H9 (cell line): ENCODE measurements around the gene CCDC27. TPM values are rescaled to one million over a fixed set of nuclear protein-coding genes. Genes with fewer than 3 reads are reported as not detected.

Source experiments
- DNase-seq: peaks from one replicate; pipeline ENCODE4 v3.0.0-alpha.2; 2017
- H2AFZ ChIP-seq: one replicate; pipeline ENCODE4 v1.6.1; 2013; ENCODE audit warnings: mild to moderate bottlenecking, low read length, control low read depth, moderate library complexity
- H2AK5ac ChIP-seq: 2 replicates; pipeline ENCODE4 v1.6.1; 2013; ENCODE audit warnings: low read length, control low read depth, mixed read lengths; ENCODE audit not compliant: insufficient read length
- H2BK120ac ChIP-seq: one replicate; pipeline ENCODE4 v1.6.1; 2013; ENCODE audit warnings: low read depth, mild to moderate bottlenecking, low read length, control low read depth, inconsistent platforms; ENCODE audit not compliant: poor library complexity, severe bottlenecking
- H2BK12ac ChIP-seq: 2 replicates; pipeline ENCODE4 v1.6.1; 2013; ENCODE audit warnings: low read length, control low read depth, mixed read lengths, low read depth; ENCODE audit not compliant: insufficient read length
- H2BK15ac ChIP-seq: 2 replicates; pipeline ENCODE4 v1.6.1; 2013; ENCODE audit warnings: low read depth, low read length, control low read depth
- H2BK20ac ChIP-seq: one replicate; pipeline ENCODE4 v1.6.1; 2013; ENCODE audit warnings: low read depth, mild to moderate bottlenecking, low read length, control low read depth, inconsistent platforms; ENCODE audit not compliant: poor library complexity, severe bottlenecking
- H2BK5ac ChIP-seq: 2 replicates; pipeline ENCODE4 v1.6.1; 2013; ENCODE audit warnings: low read length, control low read depth, mixed read lengths; ENCODE audit not compliant: insufficient read length
- H3K14ac ChIP-seq: 2 replicates; pipeline ENCODE4 v1.6.1; 2013; ENCODE audit warnings: low read length, control low read depth; ENCODE audit not compliant: insufficient read depth
- H3K18ac ChIP-seq: 2 replicates; pipeline ENCODE4 v1.6.1; 2013; ENCODE audit warnings: low read depth, mild to moderate bottlenecking, mixed read lengths, low read length, control low read depth; ENCODE audit not compliant: insufficient read length
- H3K23ac ChIP-seq: 2 replicates; pipeline ENCODE4 v1.6.1; 2013; ENCODE audit warnings: low read length, control low read depth, mixed read lengths, low read depth; ENCODE audit not compliant: insufficient read length
- H3K23me2 ChIP-seq: 2 replicates; pipeline ENCODE4 v1.6.1; 2013; ENCODE audit warnings: low read depth, mild to moderate bottlenecking, mixed read lengths, low read length, control low read depth; ENCODE audit not compliant: insufficient read length, poor library complexity, severe bottlenecking
- H3K27ac ChIP-seq: 2 replicates; pipeline ENCODE4 v1.5.1; 2013; ENCODE audit warnings: low read length, control low read depth, mixed read lengths, low read depth; ENCODE audit not compliant: insufficient read length
- H3K27me3 ChIP-seq: 2 replicates; pipeline ENCODE4 v1.6.1; 2013; ENCODE audit warnings: low read length, control low read depth, inconsistent platforms; ENCODE audit not compliant: insufficient read depth
- H3K4ac ChIP-seq: 2 replicates; pipeline ENCODE4 v1.6.1; 2013; ENCODE audit warnings: low read depth, mild to moderate bottlenecking, control low read depth, inconsistent platforms, low read length, moderate library complexity
- H3K4me1 ChIP-seq: 2 replicates; pipeline ENCODE4 v1.6.1; 2013; ENCODE audit warnings: low read length, control low read depth, inconsistent platforms; ENCODE audit not compliant: insufficient read depth
- H3K4me2 ChIP-seq: 2 replicates; pipeline ENCODE4 v1.6.1; 2013; ENCODE audit warnings: low read length, control low read depth, mixed read lengths; ENCODE audit not compliant: insufficient read length, insufficient read depth
- H3K56ac ChIP-seq: 2 replicates; pipeline ENCODE4 v1.6.1; 2013; ENCODE audit warnings: low read depth, mild to moderate bottlenecking, mixed read lengths, low read length, control low read depth; ENCODE audit not compliant: insufficient read length
- H3K79me1 ChIP-seq: 2 replicates; pipeline ENCODE4 v1.6.1; 2013; ENCODE audit warnings: low read depth, mild to moderate bottlenecking, moderate library complexity, low read length, control low read depth, inconsistent platforms; ENCODE audit not compliant: insufficient read depth, poor library complexity, severe bottlenecking
- H3K79me2 ChIP-seq: 2 replicates; pipeline ENCODE4 v1.6.1; 2013; ENCODE audit warnings: low read length, control low read depth, inconsistent platforms; ENCODE audit not compliant: insufficient read depth
- H3K9ac ChIP-seq: 2 replicates; pipeline ENCODE4 v1.6.1; 2013; ENCODE audit warnings: low read length, control low read depth, mixed read lengths; ENCODE audit not compliant: insufficient read length; ENCODE audit errors: extremely low read depth
- H3K9me3 ChIP-seq: one replicate; pipeline ENCODE4 v1.6.1; 2013; ENCODE audit warnings: low read depth, low read length, inconsistent platforms; ENCODE audit not compliant: control insufficient read depth
- H3T11ph ChIP-seq: one replicate; pipeline ENCODE4 v1.6.1; 2013; ENCODE audit warnings: mild to moderate bottlenecking, low read length, control low read depth, inconsistent platforms
- H4K20me1 ChIP-seq: one replicate; pipeline ENCODE4 v1.6.1; 2013; ENCODE audit not compliant: control insufficient read depth, insufficient read length, insufficient read depth
- H4K5ac ChIP-seq: 2 replicates; pipeline ENCODE4 v1.6.1; 2013; ENCODE audit warnings: low read depth, mild to moderate bottlenecking, mixed read lengths, low read length, control low read depth; ENCODE audit not compliant: insufficient read length
- H4K8ac ChIP-seq: replicated peaks from 2 replicates; pipeline ENCODE4 v1.6.1; 2013; ENCODE audit warnings: low read length, control low read depth, mixed read lengths, low read depth; ENCODE audit not compliant: insufficient read length
- H4K91ac ChIP-seq: 2 replicates; pipeline ENCODE4 v1.6.1; 2013; ENCODE audit warnings: low read depth, mild to moderate bottlenecking, moderate library complexity, mixed read lengths, low read length, control low read depth; ENCODE audit not compliant: insufficient read length
- H3K27ac Mint-ChIP-seq, 3 experiments: 2 replicates in 2 of 3; 3 replicates in 1 of 3; pipeline ENCODE4 v1.8.0; 2020 to 2021; ENCODE audit warnings: mixed read lengths in 3 of 3, mild to moderate bottlenecking in 1 of 3, moderate library complexity in 1 of 3
- H3K27me3 Mint-ChIP-seq: 2 replicates; pipeline ENCODE4 v1.8.0; 2021; ENCODE audit warnings: low read depth, mild to moderate bottlenecking, moderate library complexity, mixed read lengths
- H3K36me3 Mint-ChIP-seq, 3 experiments: 2 replicates in 2 of 3; 3 replicates in 1 of 3; pipeline ENCODE4 v1.8.0; 2020 to 2021; ENCODE audit warnings: low read depth in 3 of 3, mixed read lengths in 3 of 3; ENCODE audit not compliant: insufficient read depth in 1 of 3
- H3K4me1 Mint-ChIP-seq, 2 experiments: 2 replicates each; pipeline ENCODE4 v1.8.0; 2020; ENCODE audit warnings: mixed read lengths in 2 of 2
- H3K4me3 Mint-ChIP-seq, 2 experiments: 2 replicates in 1 of 2; 3 replicates in 1 of 2; pipeline ENCODE4 v1.8.0; 2020 to 2021; ENCODE audit warnings: mild to moderate bottlenecking in 2 of 2, mixed read lengths in 2 of 2, moderate library complexity in 1 of 2
- H3K9me3 Mint-ChIP-seq, 2 experiments: 2 replicates in 1 of 2; 3 replicates in 1 of 2; pipeline ENCODE4 v1.8.0; 2020; ENCODE audit warnings: mild to moderate bottlenecking in 2 of 2, mixed read lengths in 2 of 2, moderate library complexity in 1 of 2
- CTCF ChIP-seq: fragments of 200-600 bp; sonication (generic); conservative IDR thresholded peaks from 3 replicates; pipeline ENCODE4 v1.8.0; 2021; ENCODE audit warnings: antibody characterized with exemption, mild to moderate bottlenecking
- WGBS: extraction: QIAGEN DNeasy Blood & Tissue Kit; methylation state at CpG from one replicate; pipeline ENCODE4 v1.1.7; 2013; ENCODE audit warnings: missing lambda C conversion rate, low lambda C conversion rate, mixed read lengths; ENCODE audit not compliant: insufficient read length; ENCODE audit errors: extremely low coverage; 5-methylcytosine and 5-hydroxymethylcytosine counted together
- total RNA-seq: library from RNA; stranded (reverse); gene quantifications from 2 replicates; pipeline ENCODE4 v1.2.1, GENCODE V29; 2021

Gene CCDC27
- total RNA-seq, 1 experiment from 2014 or later: not detected

GRCh38 chr1:3708791-3709190, 43.5 kb upstream of the CCDC27 start:
- H3K23me2 ChIP-seq: no peaks in the 10 kb centered on the region
- no peak overlapping the region for H2BK20ac ChIP-seq
- Mint-ChIP-seq H3K27ac (no peak overlapping the region), H3K4me1 (peaks cover 16 to 26% of the 10 kb centered on the region in 2 experiments), H3K27me3 (peaks cover 10% of the 10 kb centered on the region), H3K4me3 (peak overlapping the region in 1 of 2 experiments; percentile 12; a peak in 1 of 5 replicates), H3K9me3 (no peaks in the 10 kb centered on the region), H3K36me3 (no peaks in the 10 kb centered on the region)
- H3K27ac ChIP-seq: no peak overlapping the region
- no peak for TF ChIP-seq CTCF
- H2AK5ac ChIP-seq: no peak overlapping the region
- H3K56ac ChIP-seq: no peak overlapping the region
- H2BK12ac ChIP-seq: no peak overlapping the region
- H3K23ac ChIP-seq: no peak overlapping the region
- WGBS: no CpG with 5 or more reads among the region's 19 CpGs
- H4K20me1 ChIP-seq: no peaks in the 10 kb centered on the region
- no peak overlapping the region for H3K4me2 ChIP-seq
- H3K4me1 ChIP-seq: no peaks in the 10 kb centered on the region
- no peaks in the 10 kb centered on the region for H3K27me3 ChIP-seq
- no peak overlapping the region for H3K4ac ChIP-seq
- no peak overlapping the region for H4K91ac ChIP-seq
- no peak overlapping the region for H2BK5ac ChIP-seq
- H3K18ac ChIP-seq: no peak overlapping the region
- H4K5ac ChIP-seq: no peak overlapping the region
- H2AFZ ChIP-seq: no peak overlapping the region
- no peak overlapping the region for H3T11ph ChIP-seq
- peak; percentile 57 for DNase-seq
- H3K79me1 ChIP-seq: no peaks in the 10 kb centered on the region
- H2BK15ac ChIP-seq: no peak overlapping the region
- H3K9ac ChIP-seq: no peak overlapping the region
- no peaks in the 10 kb centered on the region for H3K9me3 ChIP-seq
- H4K8ac ChIP-seq: no peak overlapping the region
- no peak overlapping the region for H2BK120ac ChIP-seq
- H3K79me2 ChIP-seq: no peaks in the 10 kb centered on the region
- H3K14ac ChIP-seq: no peak overlapping the region
